GM19463 (cell line): ENCODE data around the gene MVP.
"Not testable (repeated sequence)": the region's sequence is repeated elsewhere in the genome, so short reads cannot be mapped to it uniquely, and the experiment has no call there.

ENCODE experiments used
- ATAC-seq: cut with Tn5 transposase; IDR thresholded peaks from one replicate; pipeline ENCODE4 v1.9.1; 2021; ENCODE audit warnings: mild to moderate bottlenecking, moderate library complexity; ENCODE audit not compliant: unreplicated experiment

The MVP gene

DNA sequence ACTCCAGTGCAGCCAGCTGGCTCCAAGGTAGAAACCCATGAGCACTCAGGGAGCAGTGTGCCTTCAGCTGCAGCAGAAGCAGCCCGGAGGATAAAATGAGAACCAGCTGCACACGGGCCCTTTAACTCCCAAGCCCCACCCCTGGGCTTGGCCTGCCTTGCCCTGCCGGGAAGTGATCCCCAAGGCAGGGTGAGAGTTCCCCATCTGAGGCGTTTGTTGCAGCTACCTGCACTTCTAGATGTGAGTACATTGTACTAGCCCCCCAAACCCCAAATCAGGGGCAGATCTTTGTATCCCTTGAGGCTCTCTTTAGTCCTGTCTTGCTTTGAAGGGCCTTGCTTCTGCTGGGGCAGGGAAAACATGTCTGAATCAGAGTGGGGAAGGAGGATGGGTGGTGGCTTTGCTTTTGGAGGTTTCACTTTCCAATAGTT lies at the start of gene MVP:
Gene MVP (plus strand): TSS at position 192 of the 431 bp plus-strand sequence. CDS start 10,088 bp downstream, outside the sequence.
- no peak for ATAC-seq

DNA sequence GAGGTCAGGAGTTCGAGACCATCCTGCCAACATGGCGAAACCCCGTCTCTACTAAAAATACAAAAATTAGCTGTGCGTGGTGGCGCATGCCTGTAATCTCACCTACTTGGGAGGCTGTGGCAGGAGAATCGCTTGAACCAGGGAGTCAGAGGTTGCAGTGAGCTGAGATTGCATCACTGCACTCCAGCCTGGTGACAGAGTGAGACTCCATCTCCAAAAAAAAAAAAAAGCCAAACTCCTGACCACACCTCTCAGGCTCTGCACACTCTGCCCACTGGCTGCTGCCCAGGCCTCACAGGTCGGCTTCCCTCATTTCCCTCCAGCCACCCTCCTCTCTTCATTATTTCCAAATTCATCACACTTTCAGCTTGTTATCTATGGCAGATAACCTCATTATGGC lies 47.9 kb upstream of the MVP start:
- not testable (repeated sequence) for ATAC-seq

DNA sequence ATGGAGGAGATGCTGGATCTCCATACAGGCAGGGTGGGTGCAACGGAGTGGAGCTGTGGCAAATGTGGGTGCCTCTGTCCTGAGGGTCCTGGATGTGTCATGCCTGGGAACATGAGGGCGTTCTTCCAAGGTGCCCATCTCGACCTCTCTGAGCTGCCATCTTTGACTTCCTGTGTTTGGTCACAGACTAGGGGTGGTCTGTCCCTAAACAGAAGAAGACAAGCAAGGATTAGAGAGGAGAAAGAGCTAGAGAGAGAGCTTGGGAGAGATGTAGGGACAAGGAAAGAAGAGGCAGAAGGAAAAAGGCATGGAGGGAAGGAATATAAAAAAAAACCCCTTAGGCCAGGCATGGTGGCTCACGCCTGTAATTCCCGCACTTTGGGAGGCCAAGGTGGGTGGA lies 45.5 kb upstream of the MVP start:
- ATAC-seq: no peak

DNA sequence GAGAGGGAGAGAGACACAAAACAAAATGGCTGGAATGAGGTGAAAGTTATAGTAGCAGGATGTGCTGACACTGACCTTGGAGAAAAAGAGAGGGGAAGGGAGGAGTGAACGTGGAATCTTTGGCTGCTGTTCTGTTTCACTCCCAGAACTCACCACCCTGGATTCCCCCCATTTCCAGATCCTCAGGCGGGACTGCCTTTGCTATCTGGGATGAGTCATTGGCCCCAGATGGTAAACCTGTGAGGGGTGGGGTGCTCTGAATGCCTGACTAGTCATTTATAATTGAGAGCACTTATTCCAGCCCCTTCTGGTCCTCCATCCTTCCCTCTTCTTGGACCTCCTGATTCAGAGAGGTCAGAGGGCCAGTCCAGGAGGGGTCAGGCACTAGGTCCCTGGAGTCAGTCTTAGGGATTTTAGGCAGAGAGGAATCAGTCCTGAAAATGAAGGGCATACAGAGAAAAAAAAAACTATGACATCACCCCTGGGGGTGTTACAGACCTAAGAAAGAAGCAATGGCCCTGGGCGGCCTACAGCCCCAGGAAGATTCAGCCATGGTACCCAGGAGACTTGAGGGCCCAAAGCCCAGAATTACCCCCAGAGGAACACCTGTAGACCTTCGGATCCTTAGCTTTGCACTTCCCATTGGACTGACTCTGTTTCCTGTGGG lies 44.4 kb upstream of the MVP start:
- no peak for ATAC-seq

GRCh38 chr16:29777576-29778350 lies 42.5 kb upstream of the MVP start, which contains the start of gene ZG16:
TSS of gene ZG16 (plus strand) at chr16:29778256. CDS start at chr16:29779267, 1,011 bp downstream.
- no peak for ATAC-seq

- ATAC-seq: no peak
Measured at GRCh38 chr16:29779474-29779873, 40.8 kb upstream of the MVP start.

GRCh38 chr16:29783094-29783953 lies 36.9 kb upstream of the MVP start:
- not testable (repeated sequence) for ATAC-seq

GRCh38 chr16:29784157-29784556 lies 36.1 kb upstream of the MVP start:
- no peak for ATAC-seq

- ATAC-seq: no peak
Measured at GRCh38 chr16:29784901-29785500, 35.3 kb upstream of the MVP start.

DNA sequence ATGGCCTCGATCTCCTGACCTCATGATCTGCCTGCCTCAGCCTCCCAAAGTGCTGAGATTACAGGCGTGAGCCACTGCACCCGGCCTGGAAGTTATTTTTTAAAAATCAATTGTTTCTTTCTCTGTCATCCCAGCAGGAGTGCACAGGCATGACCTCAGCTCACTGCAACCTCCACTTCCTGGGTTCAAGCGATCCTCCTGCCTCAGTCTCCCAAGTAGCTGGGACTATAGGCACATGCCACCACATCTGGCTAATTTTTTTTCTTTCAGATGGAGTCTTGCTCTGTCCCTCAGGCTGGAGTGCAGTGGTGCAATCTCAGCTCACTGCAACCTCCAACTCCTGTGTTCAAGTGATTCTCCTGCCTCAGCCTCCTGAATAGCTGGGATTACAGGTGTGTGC lies 33.1 kb upstream of the MVP start:
- ATAC-seq: not testable (repeated sequence)

GRCh38 chr16:29789775-29790182 lies 30.5 kb upstream of the MVP start:
- ATAC-seq: no peak

DNA sequence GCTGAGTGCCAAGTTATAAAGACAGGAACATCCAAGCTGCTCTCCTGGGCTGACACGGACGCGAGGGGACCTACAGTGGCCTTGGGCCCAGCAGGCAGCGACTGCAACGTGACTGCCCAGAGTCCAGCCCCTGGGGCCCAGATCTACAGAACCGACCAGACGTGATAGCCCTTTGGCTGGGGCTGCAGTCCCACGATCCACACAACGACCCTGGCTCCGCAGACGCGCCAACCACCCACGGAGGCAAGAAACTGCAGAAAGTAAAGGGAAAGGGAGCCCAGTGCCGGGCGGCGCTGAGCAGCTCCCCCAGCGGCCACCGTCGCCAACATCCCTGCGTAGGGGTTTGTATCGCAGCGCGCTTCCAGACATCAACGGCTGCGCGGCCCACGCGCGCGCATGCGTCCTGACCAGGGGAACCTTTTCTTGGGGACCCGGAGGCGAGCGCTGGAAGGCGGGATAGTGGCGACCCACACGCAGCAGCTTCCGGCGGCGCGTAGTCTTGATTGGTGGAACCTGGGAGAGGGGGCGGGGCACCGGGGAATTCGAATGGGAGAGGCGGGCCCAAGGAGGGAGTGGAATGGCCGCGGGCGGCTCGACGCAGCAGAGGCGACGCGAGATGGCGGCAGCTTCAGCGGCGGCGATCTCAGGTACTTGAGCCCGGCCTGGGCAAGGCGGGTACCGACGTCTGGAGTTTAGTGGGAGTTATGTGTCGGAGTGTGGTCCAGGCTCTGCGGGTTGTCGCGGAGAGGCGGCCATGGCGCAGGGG lies 29.9 kb upstream of the MVP start, which contains the start of gene KIF22:
Gene KIF22 (plus strand): TSS at position 569 of the 766 bp plus-strand sequence. CDS start 9 bp downstream, at position 578.
- ATAC-seq: peak; percentile 93

- ATAC-seq: no peak
Measured at GRCh38 chr16:29790949-29791844, 29.1 kb upstream of the MVP start.

GRCh38 chr16:29791845-29792807 lies 28.1 kb upstream of the MVP start:
- no peak for ATAC-seq

GRCh38 chr16:29793153-29793552 lies 27.1 kb upstream of the MVP start:
- ATAC-seq: not testable (repeated sequence)

DNA sequence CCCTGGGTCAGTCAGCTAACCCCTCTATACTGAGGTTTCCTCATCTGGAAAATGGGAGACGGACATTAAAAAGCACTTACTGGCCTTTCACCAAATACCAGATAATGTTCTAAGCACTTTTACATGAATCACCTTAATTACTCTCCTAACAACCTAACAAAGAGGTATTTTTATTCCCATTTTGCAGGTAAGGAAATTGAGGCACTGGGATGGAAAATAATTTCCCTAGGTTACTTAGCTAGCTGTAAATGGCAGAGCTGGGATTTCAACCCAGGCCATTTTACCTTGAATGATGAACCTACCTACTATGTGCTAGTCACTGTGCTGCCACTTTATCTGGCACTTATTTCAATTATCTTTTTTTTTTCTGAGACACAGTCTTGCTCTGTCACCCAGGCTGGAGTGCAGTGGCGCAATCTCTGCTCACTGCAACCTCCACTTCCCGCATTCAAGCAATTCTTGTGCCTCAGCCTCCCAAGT lies 26.0 kb upstream of the MVP start:
- no peak for ATAC-seq

DNA sequence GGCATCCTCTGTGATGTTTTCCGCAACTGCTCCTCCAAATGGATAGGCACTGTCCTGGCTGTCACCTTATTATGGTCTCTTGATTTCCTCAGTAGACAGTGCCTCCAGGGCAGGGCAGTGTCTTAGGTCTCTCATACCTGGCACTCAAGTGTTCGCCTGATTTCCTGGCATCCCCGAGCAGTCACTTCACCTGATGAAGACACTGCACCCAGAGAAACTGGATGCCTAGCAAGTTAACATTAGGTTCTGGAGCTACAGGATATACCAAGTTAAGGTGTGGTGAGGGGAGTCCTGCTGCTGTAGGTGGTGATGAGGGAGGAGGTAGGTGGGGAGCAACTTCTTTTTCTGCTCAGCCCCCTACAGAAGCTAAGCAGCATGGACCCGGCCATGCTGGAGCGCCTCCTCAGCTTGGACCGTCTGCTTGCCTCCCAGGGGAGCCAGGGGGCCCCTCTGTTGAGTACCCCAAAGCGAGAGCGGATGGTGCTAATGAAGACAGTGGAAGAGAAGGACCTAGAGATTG lies 17.8 kb upstream of the MVP start:
- ATAC-seq: no peak
